Measurements from ENCODE around the gene ARHGAP18. TPM values are rescaled to one million over a fixed set of nuclear protein-coding genes. Genes with fewer than 3 reads are reported as not detected.

Gene ARHGAP18
- total RNA-seq, 1 donor = 14.3 TPM

- H3K27me3 ChIP-seq (ENCODE audit: insufficient read depth, low read length) = no peaks in the 10 kb centered on the region
- H3K4me3 ChIP-seq (ENCODE audit: low read length) = no peak overlapping the region
- no peaks in the 10 kb centered on the region for H3K9me3 ChIP-seq (ENCODE audit: low read depth, low read length)
- peaks cover 5% of the 10 kb centered on the region for H3K4me1 ChIP-seq (ENCODE audit: insufficient read depth, low read length)
Observed at GRCh38 chr6:129657483-129657882, 52.5 kb downstream of the ARHGAP18 start.

DNA sequence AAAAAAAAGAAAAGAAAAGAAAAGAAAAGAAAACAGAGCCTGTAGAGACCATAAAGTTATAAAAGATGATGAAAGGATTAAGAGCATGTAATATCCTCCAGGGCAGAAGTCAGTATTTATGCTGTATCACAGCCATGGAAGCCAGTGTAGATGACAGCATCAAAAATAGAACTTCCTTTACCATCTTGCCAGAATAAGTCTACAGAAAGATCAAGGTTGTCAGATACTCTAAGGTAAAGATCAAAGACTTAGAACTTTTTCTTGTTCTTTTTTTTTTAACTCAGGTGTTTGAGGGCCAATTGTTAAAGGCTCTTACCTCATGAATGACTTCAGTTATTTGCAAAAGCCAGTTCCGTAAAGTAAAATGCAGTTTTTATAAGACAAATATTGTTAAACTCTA lies 54.6 kb downstream of the ARHGAP18 start:
- H3K4me3 ChIP-seq (ENCODE audit: low read length) = no peak overlapping the region
- no peaks in the 10 kb centered on the region for H3K27me3 ChIP-seq (ENCODE audit: insufficient read depth, low read length)
- peaks cover 5% of the 10 kb centered on the region for H3K4me1 ChIP-seq (ENCODE audit: insufficient read depth, low read length)
- H3K9me3 ChIP-seq (ENCODE audit: low read depth, low read length) = no peaks in the 10 kb centered on the region

DNA sequence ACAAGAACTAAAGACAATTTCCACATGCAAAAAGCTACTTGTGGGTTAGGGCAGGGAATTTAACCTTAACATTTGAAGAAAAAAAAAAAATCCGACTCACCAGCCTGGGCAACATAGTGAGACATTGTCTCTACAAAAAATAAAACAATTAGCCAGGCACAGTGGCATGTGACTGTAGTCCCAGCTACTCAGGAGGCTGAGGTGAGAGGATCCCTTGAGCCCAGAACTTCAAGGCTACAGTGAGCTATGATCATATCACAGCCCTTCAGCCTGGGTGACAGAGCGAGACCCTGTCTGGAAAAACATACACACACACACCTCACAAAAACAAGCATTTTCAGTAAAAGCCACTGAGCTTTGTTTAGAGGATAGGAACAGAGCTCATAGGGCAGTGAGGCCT lies 56.2 kb downstream of the ARHGAP18 start:
- Histone ChIP-seq H3K4me3 (ENCODE audit: low read length) (no peak overlapping the region), H3K27me3 (ENCODE audit: insufficient read depth, low read length) (no peaks in the 10 kb centered on the region), H3K9me3 (ENCODE audit: low read depth, low read length) (no peaks in the 10 kb centered on the region), H3K4me1 (ENCODE audit: insufficient read depth, low read length) (peaks cover 5% of the 10 kb centered on the region)

DNA sequence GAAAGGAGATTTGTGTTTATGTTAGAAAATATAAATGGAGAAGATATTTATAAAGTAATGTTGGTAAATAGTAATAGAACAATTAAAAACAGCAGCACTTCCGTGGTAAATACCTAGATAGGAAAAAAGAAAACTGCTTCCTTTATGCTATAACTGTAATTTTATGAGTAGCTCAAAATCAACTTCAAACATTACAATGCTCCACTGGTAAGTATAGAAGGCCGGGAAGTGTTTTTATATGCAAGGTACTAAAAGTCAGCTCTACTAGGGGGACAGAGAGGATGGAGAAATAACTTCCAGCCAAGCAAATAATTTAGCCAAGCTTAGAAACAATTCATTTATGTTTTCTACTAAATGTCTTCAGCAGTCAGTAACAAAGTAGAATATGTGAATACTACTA lies 56.7 kb downstream of the ARHGAP18 start:
- Histone ChIP-seq H3K4me3 (ENCODE audit: low read length) (no peak overlapping the region), H3K4me1 (ENCODE audit: insufficient read depth, low read length) (peaks cover 5% of the 10 kb centered on the region), H3K9me3 (ENCODE audit: low read depth, low read length) (no peaks in the 10 kb centered on the region), H3K27me3 (ENCODE audit: insufficient read depth, low read length) (no peaks in the 10 kb centered on the region)

DNA sequence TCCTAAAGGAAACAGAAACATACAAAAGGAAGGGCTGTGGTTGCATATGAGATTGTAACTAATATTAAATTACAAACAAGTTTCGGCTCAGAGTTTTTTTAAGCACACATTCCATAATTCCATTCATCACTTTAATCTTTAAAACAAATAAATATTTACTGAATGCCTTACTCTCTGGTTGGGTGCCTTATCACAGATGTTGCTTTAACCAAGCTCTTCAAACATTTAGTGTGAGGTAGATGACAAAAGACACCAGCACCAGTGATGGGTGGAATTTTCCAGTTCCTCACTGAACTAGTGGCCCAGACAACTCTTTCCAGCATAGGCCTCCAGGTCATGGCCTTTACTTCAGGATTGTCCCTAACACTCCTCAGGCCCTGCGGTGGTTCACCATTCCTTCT lies 58.7 kb downstream of the ARHGAP18 start:
- H3K9me3 ChIP-seq (ENCODE audit: low read depth, low read length) = no peaks in the 10 kb centered on the region
- H3K27me3 ChIP-seq (ENCODE audit: insufficient read depth, low read length) = no peaks in the 10 kb centered on the region
- no peak overlapping the region for H3K4me3 ChIP-seq (ENCODE audit: low read length)
- no peaks in the 10 kb centered on the region for H3K4me1 ChIP-seq (ENCODE audit: insufficient read depth, low read length)

GRCh38 chr6:129648819-129649491 lies 61.0 kb downstream of the ARHGAP18 start:
- Histone ChIP-seq H3K27me3 (ENCODE audit: insufficient read depth, low read length) (no peaks in the 10 kb centered on the region), H3K4me3 (ENCODE audit: low read length) (no peak overlapping the region), H3K9me3 (ENCODE audit: low read depth, low read length) (no peaks in the 10 kb centered on the region), H3K4me1 (ENCODE audit: insufficient read depth, low read length) (no peaks in the 10 kb centered on the region)

DNA sequence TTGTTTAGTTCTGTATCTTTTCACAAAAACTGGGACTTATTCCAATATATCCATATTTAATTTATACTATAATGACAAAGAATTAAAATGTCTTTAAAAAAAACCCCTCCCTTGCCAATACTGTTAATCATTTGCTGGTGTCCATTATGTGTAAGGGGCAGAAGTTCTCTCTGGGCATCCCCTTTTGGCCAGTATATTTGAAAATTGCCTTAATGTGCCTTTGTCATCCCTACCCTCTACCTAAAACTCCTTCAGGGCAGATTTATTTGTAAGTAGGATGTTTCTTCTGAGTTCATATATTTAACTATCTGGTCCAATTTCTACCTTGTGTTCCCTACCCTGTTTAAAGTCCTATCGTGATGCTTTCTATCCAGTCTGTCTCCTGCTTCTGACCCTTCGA lies 62.9 kb downstream of the ARHGAP18 start:
- Histone ChIP-seq H3K27me3 (ENCODE audit: insufficient read depth, low read length) (no peaks in the 10 kb centered on the region), H3K9me3 (ENCODE audit: low read depth, low read length) (no peaks in the 10 kb centered on the region), H3K4me3 (ENCODE audit: low read length) (no peak overlapping the region), H3K4me1 (ENCODE audit: insufficient read depth, low read length) (no peaks in the 10 kb centered on the region)

- no peak overlapping the region for H3K4me3 ChIP-seq (ENCODE audit: low read length)
Observed at GRCh38 chr6:129646642-129647041, 63.3 kb downstream of the ARHGAP18 start.

GRCh38 chr6:129645830-129646579 lies 64.0 kb downstream of the ARHGAP18 start:
- Histone ChIP-seq H3K27me3 (ENCODE audit: insufficient read depth, low read length) (no peaks in the 10 kb centered on the region), H3K4me1 (ENCODE audit: insufficient read depth, low read length) (no peaks in the 10 kb centered on the region), H3K4me3 (ENCODE audit: low read length) (no peak overlapping the region), H3K9me3 (ENCODE audit: low read depth, low read length) (no peaks in the 10 kb centered on the region)

More at GRCh38 chr6:129646642-129647041, 63.3 kb downstream of the ARHGAP18 start:
- H3K4me1 ChIP-seq (ENCODE audit: insufficient read depth, low read length) = no peaks in the 10 kb centered on the region
- no peaks in the 10 kb centered on the region for H3K27me3 ChIP-seq (ENCODE audit: insufficient read depth, low read length)
- no peaks in the 10 kb centered on the region for H3K9me3 ChIP-seq (ENCODE audit: low read depth, low read length)

GRCh38 chr6:129645106-129645829 lies 64.7 kb downstream of the ARHGAP18 start:
- no peaks in the 10 kb centered on the region for H3K27me3 ChIP-seq (ENCODE audit: insufficient read depth, low read length)
- H3K9me3 ChIP-seq (ENCODE audit: low read depth, low read length) = no peaks in the 10 kb centered on the region
- no peaks in the 10 kb centered on the region for H3K4me1 ChIP-seq (ENCODE audit: insufficient read depth, low read length)
- no peak overlapping the region for H3K4me3 ChIP-seq (ENCODE audit: low read length)

GRCh38 chr6:129644567-129645015 lies 65.4 kb downstream of the ARHGAP18 start:
- Histone ChIP-seq H3K4me3 (ENCODE audit: low read length) (no peak overlapping the region), H3K27me3 (ENCODE audit: insufficient read depth, low read length) (no peaks in the 10 kb centered on the region), H3K9me3 (ENCODE audit: low read depth, low read length) (no peaks in the 10 kb centered on the region), H3K4me1 (ENCODE audit: insufficient read depth, low read length) (no peaks in the 10 kb centered on the region)

DNA sequence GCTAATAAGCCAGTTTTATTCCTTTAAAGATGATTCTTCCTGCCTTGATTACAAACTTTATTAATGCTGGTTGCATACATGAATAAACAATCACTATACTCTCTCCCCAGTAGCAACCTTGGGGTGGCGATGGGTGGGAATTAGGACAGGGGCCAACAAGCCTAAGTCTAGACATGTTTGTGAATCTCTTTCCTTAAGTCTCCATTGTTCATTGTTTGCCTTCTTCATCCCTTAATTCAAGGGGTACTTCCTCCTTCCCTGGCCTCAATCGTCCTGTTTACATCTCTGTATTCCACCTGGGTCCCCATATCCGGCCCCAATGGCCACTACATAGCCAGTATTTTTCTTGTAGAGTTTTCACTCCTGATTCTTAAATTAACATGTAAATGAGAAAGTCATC lies 66.0 kb downstream of the ARHGAP18 start:
- no peak overlapping the region for H3K4me3 ChIP-seq (ENCODE audit: low read length)
- H3K27me3 ChIP-seq (ENCODE audit: insufficient read depth, low read length) = no peaks in the 10 kb centered on the region
- no peaks in the 10 kb centered on the region for H3K4me1 ChIP-seq (ENCODE audit: insufficient read depth, low read length)
- no peaks in the 10 kb centered on the region for H3K9me3 ChIP-seq (ENCODE audit: low read depth, low read length)

DNA sequence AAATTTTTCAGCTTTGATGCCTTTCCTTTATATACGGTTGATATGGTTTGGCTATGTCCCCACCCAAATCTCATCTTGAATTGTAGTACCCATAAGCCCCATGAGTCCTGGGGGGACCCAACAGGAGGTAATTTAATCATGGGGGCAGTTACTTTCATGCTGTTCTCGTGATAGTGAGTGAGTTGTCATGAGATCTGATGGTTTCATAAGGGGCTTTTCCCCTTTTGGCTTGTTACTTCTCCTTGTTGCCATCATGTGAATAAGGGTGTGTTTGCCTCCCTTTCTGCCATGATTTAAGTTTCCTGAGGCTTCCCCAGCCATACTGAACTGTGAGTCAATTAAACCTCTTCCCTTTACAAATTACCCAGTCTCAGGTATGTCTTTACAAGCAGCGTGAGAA lies 66.8 kb downstream of the ARHGAP18 start:
- H3K27me3 ChIP-seq (ENCODE audit: insufficient read depth, low read length) = no peaks in the 10 kb centered on the region
- H3K9me3 ChIP-seq (ENCODE audit: low read depth, low read length) = no peaks in the 10 kb centered on the region
- no peak overlapping the region for H3K4me3 ChIP-seq (ENCODE audit: low read length)
- H3K4me1 ChIP-seq (ENCODE audit: insufficient read depth, low read length) = no peaks in the 10 kb centered on the region

DNA sequence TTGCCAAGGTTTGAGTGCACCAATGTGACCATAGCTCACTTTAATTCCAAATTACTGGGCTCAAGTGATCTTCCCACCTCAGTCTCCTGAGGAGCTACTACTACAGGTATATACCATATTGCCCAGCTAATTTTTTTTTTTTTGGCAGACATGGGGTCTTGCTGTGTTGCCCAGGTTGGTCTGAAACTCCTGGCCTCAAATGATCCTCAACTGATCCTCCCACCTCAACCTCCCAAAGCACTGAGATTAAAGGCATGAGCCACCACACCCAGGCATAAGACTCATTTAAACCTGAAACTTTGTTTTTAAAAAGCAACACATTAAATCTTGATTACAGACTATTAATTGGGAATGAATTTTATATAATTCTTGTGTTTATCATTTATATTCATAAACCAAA lies 67.7 kb downstream of the ARHGAP18 start:
- H3K4me3 ChIP-seq (ENCODE audit: low read length) = no peak overlapping the region
- no peaks in the 10 kb centered on the region for H3K4me1 ChIP-seq (ENCODE audit: insufficient read depth, low read length)
- no peaks in the 10 kb centered on the region for H3K27me3 ChIP-seq (ENCODE audit: insufficient read depth, low read length)
- H3K9me3 ChIP-seq (ENCODE audit: low read depth, low read length) = no peaks in the 10 kb centered on the region

GRCh38 chr6:129641344-129641743 lies 68.6 kb downstream of the ARHGAP18 start:
- Histone ChIP-seq H3K4me3 (ENCODE audit: low read length) (no peak overlapping the region), H3K9me3 (ENCODE audit: low read depth, low read length) (no peaks in the 10 kb centered on the region), H3K27me3 (ENCODE audit: insufficient read depth, low read length) (no peaks in the 10 kb centered on the region), H3K4me1 (ENCODE audit: insufficient read depth, low read length) (no peaks in the 10 kb centered on the region)

Measured in mononuclear cell (primary cell).